Lung microvascular endothelial cell (primary cell): Measurements from ENCODE around the gene GPR107. TPM values are rescaled to one million over a fixed set of nuclear protein-coding genes. Genes with fewer than 3 reads are reported as not detected.
"Not testable (repeated sequence)": the region's sequence is repeated elsewhere in the genome, so short reads cannot be mapped to it uniquely, and the experiment has no call there.

Experiments used
- DNase-seq, 2 donors: peaks; one replicate each; pipeline versions ENCODE4 v3.0.0 to v3.0.0-alpha.2; 2010; ENCODE audit warnings: low read depth in 2 of 2
- total RNA-seq: library from RNA; depleted of rRNA; stranded (reverse); fragments of >200 nt; gene quantifications from 2 replicates; pipeline ENCODE4 v1.2.1, GENCODE V29; 2014

Gene GPR107
- 19.2 and 20.4 TPM in 2 replicates for total RNA-seq

DNA sequence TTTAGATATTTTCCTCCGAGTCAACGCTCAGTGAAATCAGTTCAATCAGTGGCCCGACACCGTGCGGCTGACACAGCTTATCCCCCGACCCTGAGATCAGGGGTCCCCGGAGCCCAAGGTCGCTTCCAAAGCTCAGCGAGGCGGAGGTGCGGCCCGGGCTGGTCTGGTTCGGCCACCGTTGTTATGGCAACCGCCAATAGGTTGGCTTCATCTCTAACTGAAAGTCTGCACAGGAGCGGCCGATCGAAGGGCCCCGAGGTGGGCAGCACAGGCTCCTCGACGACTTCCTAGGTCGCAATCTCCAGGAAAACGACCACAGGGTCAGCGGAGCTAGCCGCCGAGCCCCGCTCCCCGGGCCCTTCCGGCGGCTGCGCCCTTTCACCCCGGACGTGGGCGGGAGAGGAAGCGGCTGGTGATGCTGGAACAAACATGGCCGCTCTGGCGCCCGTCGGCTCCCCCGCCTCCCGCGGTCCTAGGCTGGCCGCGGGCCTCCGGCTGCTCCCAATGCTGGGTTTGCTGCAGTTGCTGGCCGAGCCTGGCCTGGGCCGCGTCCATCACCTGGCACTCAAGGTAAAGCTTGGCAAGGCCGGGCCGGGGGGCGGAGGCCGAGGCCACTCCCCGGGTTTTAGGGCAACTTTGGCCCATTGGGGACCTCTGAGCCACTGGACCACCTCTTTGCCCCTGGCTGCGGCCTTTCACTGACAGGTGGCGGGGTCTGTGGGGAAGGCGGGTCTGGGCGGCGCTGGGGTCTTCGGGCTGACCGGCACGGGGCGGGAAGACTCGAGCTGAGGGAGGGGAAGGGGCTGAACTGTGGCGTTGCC, at the start of gene GPR107:
TSS of gene GPR107 (plus strand) at position 403 of the 821 bp plus-strand sequence. CDS start at position 430, 27 bp downstream.
- DNase-seq = peak; percentile 67 to 79

DNA sequence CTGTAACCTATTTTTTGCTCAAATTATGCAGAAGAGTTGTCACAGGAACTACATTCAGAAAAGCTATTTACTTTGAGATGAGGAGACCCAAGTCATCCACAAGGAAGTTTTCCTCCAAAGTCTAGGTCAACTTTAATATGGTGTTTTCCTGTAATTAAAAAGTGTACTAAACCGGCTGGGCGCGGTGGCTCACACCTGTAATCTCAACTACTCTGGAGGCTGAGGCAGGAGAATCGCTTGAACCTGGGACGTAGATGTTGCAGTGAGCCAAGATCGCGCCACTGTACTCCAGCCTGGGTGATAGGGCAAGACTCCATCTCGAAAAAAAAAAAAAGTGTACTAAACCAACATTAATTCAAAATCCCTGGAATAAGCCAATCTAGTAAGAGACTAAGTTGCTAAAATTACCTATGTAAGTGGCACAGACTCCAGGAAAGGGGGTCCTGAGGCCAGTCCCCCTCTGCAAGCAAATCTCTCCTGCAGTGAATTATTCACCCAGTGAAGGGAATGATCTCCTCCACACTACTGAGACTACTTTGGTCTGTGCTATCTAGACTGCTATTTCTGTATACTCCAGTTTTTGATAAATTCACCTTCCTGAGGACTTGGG, 49.7 kb upstream of the GPR107 start:
- no peak for DNase-seq

DNA sequence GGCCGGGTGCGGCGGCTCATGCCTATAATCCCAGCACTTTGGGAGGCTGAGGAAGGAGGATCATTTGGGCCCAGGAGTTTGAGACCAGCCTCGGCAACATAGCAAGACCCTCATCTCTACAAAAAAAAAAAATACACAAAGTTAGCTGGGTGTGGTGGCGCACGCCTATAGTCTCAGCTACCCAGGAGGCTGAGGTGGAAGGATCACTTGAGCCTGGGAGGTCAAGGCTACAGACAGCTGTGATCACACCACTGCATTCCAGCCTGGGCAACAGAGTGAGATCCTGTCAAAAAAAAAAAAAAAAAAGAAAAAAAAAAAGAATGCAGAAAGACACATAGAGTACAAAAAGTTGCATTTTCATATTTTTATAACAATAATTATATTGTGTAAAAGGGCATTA, 46.8 kb upstream of the GPR107 start:
- DNase-seq = not testable (repeated sequence)

DNA sequence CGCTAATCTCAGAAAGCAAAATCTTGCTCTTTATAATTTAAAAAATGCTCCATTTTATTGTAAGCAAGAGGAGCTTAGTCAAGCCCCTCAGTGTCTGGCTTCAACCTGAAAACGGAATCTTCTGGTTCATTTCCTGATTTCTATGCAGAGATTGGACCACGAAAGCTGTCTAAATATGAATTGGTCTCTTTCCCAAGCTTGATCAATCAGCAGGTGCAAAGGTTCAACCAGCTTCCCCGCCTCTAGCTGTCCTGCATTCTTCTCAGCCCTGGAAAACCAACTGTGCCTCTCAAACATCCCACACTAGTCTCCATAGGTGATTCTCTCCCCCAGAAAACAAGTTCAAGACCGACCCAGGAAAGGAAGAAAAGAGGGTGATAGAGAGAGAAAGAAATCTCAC, 45.2 kb upstream of the GPR107 start:
- no peak for DNase-seq

DNA sequence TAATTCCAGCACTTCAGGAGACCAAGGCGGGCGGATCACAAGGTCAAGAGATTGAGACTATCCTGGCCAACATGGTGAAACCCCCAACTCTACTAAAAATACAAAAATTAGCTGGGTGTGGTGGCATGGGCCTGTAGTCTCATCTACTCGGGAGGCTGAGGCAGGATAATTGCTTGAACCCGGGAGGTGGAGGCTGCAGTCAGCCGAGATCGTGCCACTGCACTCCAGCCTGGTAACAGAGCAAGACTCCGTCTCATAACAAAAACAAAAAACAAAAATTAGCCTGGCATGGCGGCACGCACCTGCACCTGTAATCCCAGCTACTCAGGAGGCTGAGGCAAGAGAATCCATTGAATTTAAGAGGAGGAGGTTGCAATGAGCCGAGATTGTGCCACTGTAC, 44.2 kb upstream of the GPR107 start:
- DNase-seq = not testable (repeated sequence)

DNA sequence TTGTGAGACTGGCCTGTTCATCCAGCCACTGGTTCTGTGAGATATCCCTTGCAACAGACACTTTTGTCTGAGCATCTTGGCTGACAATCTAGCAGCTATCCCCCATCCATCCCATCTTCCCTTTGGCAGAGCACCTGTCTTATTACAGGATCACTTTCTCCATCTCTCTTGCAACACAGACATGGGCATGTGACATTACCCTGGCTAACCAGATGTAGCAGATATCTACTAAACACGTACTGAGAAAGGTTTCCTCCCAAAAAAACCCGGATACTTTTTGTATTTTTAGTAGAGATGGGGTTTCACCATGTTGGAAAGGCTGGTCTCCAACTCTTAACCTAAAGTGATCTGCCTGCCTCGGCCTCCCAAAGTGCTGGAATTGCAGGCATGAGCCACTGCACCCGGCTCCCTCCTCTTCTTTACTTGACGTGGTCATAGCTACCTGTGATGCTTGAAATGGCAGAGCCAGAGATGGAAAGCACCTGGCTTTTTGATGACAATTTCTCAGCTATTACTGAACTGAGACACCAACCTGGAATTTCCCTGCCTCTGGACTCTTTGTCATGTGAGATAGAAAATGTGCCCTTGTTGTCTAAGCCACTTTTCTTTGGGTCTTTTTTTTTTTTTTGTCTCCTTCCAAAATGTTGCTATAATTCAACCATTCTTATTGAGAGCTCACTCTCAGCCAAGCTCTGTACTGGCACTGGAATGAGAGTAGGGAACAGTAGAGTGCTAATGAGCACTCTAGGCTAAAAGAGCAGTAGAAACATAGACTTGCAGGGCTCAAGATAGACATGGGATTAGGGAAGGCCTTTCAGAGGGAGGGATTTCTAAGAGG, 43.3 kb upstream of the GPR107 start:
- no peak for DNase-seq

DNA sequence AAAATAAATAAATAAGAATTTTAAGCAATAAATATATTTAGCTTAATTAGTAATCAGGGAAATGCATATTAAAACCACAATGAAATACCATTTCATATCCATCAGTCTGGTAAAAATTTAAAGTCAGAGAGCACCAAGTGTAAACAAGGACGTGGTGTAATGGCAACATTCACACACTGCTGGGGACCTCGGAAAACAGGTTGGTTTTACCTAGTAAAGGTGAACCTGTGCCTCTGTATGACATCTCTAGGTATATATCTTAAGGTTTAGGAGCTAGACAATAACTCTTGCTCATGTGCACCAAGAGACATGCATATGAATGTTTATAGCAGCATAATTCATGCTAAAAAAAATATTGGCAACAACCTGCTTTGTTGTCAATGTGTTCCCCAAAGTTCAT, 40.4 kb upstream of the GPR107 start:
- no peak for DNase-seq

DNA sequence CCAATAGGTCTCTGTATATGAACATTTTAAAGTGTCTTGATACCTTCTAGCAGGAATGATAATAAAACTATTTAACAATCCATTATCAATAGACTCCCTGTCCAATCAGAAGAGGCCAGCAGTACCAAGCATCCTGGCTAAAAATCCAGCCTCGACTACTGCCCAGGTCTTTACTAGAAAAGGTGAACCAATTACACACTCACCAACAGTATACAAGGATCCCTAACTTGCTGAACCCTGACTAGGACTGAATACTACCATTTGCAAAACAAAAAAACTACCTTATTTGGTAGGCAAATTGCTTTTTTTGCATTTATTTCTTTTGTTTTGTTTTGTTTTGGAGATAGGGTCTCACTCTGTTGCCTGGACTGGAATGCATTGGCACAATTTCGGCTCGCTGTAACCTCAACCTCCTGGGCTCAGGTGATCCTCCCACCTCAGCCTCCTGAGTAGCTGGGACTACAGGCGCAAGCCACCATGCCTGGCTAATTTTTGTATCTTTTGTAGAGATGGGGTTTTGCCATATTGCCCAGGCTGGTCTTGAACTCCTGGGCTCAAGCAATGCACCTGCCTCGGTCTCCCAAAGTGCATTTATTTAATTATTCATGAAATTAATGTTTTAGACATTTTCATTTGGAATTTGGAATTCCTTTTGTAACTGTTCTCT, 38.2 kb upstream of the GPR107 start:
- DNase-seq = no peak

DNA sequence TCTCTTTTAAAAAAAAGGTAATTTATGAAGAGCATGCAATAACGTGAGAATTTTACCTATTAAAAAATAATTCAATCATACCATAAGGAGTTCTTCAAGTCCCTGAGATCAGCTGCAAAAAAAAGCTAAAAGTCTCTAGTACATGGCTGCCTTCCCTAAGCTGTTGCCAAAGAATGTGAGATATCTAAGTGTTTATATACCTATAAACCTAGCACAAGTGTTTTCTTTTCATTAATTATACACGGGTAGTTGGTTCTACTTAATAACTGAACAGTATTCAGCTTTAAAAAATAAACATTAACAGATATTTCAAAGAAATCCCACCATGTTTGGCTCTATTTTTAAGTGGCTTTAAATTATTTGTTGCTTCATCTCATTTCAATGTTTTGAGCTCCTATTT, 36.6 kb upstream of the GPR107 start:
- DNase-seq = no peak

DNA sequence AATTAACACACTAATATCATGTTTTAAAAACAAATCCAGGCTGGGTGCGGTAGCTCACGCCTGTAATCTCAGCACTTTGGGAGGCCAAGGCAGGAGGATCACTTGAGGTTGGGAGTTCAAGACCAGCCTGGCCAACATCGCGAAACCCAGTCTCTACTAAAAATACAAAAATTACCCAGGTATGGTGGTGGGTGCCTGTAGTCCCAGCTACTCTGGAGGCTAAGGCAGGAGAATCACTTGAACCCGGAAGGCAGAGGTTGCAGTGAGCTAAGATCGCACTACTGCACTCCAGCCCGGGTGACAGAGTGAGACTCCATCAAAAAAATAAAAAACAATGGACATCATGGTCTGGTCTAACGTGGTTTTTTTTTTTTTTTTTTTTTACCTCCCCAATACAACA, 36.2 kb upstream of the GPR107 start:
- not testable (repeated sequence) for DNase-seq

DNA sequence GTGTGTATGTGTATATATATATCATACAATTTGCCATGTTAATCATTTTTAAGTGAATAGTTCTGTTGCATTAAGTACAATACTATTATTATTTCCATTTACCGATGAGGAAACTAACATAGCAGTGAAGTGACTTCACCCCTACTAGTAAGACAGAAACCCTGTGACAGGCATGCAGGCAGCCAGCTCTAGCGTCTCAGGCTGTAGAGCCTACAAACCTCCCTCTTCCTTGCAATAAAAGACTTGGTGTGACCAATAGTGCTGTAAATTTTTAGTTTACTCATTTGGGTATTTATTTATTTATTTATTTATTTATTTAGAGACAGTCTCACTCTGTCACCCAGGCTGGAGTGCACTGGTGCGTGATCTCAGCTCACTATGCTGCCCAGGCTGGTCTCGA, 35.4 kb upstream of the GPR107 start:
- no peak for DNase-seq

DNA sequence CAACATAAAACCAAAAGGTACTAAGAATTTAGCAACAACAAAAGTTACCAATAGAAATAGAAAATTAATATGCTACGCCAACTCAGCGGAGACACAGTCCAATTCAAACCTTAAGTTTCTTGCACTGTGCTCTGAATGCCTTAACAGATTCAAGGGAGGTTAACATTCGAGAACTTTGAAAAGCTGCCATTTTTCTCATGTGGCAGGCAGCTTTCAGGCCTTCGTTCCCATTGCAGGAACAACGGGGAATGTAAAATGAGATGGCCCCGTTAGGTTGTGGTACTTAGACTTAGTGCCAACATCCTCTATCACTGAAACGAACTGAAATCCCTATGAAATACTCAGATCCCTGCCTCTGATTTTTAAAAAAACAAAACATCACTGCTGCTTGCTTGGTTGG, 33.1 kb upstream of the GPR107 start:
- no peak for DNase-seq

DNA sequence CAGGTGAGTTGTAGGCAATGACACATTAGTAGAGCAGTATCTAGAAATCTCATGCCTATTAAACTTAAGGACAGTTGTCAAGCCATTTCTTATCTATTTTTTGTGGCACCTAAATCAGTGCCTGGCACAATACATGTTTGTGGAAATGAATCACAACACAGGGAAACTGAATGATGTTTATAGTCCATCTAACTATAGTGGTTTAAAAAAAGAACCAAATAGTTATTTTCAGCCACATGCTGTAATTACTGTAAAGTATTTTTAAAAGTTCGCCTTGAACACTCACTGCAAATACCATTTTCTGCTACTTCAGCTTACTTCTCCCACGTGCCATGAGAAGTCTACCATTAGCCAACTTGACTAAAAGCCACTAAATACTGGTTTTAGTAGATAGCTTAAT, 32.6 kb upstream of the GPR107 start:
- DNase-seq = peak in 1 of 2 donors; percentile 12

DNA sequence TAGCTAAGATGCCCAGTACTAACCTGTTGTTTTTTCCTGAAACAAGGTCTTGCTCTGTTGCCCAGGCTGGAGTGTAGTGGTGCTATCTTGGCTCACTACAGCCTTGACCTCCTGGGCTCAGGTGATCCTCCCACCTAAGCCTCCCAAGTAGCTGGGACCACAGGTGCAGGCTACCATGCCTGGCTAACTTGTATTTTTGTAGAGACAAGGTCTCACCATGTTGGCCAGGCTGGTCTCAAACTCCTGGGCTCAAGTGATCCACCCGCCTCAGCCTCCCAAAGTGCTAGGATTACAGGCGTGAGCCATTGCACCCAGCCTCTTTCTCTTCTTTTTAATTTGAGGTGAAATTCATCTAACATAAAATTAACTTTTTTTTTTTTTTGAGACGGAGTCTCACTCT, 31.9 kb upstream of the GPR107 start:
- DNase-seq = not testable (repeated sequence)

DNA sequence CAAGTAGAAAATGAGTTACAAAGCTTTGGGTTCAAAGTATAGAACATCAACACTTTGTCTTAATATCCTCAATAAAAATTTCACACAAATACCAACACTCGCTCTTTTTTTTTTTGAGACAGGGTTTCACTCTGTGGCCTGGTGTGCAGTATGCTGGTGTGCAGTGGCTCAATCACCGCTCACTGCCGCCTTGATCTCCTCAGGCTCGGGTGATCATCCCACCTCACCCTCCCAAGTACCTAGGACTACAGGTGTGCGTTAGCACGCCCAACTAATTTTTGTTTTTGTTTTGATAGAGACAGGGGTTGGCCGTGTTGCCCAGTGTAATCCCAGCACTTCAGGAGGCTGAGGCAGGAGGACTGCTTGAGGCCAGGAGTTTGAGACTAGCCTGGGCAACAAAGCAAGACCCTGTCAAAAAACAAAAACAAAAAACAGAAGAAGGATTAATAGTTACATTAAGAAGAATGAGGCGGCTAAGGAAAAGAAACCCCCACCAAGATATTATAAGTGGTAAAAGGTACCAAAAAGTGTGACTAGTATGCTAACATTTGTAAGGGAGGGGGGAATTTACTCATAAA, 31.1 kb upstream of the GPR107 start:
- DNase-seq = no peak

DNA sequence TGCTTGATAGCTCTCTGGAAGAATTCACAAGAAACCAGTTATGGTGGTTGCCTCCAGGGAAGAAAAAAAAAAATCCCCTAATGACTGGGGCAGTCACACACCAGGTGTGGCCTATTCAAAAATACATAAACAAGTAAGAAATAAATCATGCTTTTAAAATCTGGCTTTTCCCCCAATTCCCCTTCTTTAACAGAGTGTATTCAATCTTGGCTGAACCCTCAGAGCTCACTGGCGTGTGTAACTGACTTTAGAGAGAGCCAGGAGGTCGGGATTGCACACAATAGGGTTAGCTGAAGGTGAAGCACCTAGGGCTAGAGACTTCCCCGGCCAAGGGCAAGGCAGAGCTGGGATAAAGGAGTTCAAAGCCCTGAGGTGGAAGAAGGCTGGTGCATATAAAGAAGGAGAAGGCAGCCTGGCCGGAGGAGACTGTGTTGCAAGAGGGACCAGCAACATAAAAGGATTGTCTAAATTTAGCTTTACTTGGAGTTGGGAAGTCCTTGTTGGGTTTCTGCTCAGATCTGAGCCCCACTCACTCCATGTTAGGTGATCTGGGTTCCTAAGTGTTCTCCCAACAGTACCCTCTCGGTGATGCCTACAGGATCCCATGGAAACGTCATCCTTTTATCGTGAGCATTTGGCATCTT, 30.4 kb upstream of the GPR107 start:
- no peak for DNase-seq

DNA sequence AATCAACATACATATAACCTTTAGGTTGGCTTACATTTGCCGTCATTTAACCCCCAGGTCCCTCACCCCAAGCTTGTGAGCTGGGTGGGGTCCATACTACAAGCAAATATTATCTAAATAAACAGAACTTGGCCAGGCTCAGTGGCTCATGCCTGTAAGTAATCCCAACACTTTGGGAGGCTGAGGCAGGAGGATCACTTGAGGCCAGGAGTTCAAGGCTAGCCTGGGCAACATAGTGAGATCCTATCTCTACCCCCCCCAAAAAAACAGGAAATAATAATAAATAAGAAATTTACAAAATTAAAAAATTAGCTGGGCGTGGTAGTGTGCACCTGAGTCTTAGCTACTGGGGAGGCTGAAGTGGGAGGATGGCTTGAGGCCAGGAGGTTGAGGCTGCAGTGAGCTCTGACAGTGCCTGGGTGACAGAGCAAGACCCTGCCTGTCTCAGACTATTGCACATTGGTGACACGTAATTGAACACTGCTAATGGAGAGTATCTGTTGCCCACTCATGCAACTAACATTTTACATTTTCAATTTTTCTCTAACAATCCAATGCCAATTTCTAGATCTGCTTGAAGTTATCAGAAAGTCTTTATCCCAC, 29.6 kb upstream of the GPR107 start:
- DNase-seq = no peak

DNA sequence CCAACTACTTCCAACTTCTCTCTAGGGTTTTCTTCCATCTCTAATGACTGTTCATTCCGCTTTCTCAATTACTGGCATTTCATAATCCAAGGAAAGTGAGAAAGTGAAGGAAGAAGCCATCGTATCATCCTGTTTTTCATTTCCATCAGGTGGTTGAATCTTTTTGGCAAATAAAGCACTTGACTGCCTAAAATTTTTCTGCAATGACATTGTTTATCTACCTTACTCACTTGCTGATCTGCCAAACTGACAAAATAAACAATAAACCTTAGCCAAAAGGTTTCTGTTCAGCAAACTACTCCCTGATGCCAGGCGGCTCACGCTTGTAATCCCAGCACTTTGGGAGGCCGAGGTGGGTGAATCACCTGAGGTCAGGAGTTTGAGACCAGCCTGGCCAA, 29.1 kb upstream of the GPR107 start:
- no peak for DNase-seq

DNA sequence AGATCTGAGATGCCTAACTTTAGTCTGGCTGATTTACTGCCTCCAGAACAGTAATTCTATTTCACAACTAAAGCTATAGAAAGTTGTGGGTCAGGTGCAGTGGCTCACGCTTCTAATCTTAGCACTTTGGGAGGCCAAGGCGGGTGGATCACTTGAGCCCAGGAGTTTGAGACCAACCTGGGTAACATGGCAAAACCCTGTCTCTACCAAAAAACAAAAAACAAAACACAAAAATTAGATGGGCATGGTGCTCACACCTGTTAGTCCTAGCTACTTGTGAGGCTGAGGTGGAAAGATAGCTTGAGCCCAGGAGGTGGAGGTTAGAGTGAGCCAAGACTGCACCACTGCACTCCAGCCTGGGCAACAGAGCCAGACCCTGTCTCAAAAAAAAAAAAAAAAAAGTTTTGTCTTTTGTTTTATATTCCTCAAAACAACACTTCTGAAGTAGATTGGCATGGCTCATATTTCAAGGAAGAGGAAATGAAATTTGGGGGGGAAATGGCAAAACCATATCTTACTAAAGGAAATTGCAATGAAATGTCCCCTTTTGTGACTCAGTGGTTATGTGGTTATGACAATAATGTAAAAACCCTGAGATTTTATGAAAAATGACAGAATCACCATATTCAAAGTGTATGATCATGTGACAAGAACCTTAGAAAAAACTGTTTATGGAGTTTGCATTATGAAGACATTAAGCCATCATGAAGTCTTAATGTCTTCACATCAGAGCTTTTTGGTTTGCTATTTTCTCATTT, 26.9 kb upstream of the GPR107 start:
- no peak for DNase-seq
